Neuronal stem cell (in vitro differentiated cells): ENCODE results near the gene GRIA4.

Experiments used
- DNase-seq: peaks from one replicate; pipeline ENCODE4 v3.0.0-alpha.2; 2013; ENCODE audit warnings: low spot score
- H2AFZ ChIP-seq: one replicate; pipeline ENCODE4 v1.6.1; 2013; ENCODE audit warnings: mild to moderate bottlenecking, low read length, inconsistent platforms
- H2AK5ac ChIP-seq: 2 replicates; pipeline ENCODE4 v1.6.1; 2013; ENCODE audit warnings: low read depth, mild to moderate bottlenecking, inconsistent platforms, low read length, moderate library complexity, mixed read lengths
- H2BK120ac ChIP-seq: 2 replicates; pipeline ENCODE4 v1.6.1; 2013; ENCODE audit warnings: low read depth, mild to moderate bottlenecking, inconsistent platforms, low read length, moderate library complexity, mixed read lengths
- H2BK12ac ChIP-seq: one replicate; pipeline ENCODE4 v1.6.1; 2013; ENCODE audit warnings: low read length, inconsistent platforms
- H2BK15ac ChIP-seq: 2 replicates; pipeline ENCODE4 v1.6.1; 2013; ENCODE audit warnings: mild to moderate bottlenecking, low read length, inconsistent platforms, mixed read lengths
- H2BK5ac ChIP-seq: one replicate; pipeline ENCODE4 v1.6.1; 2013; ENCODE audit warnings: inconsistent platforms, mild to moderate bottlenecking, low read length, moderate library complexity
- H3K14ac ChIP-seq: one replicate; pipeline ENCODE4 v1.6.1; 2013; ENCODE audit warnings: low read length, inconsistent platforms
- H3K18ac ChIP-seq: 2 replicates; pipeline ENCODE4 v1.6.1; 2013; ENCODE audit warnings: low read length, inconsistent platforms
- H3K23ac ChIP-seq: 2 replicates; pipeline ENCODE4 v1.6.1; 2013; ENCODE audit warnings: low read depth, mild to moderate bottlenecking, mixed read lengths, low read length, inconsistent platforms; ENCODE audit not compliant: poor library complexity
- H3K27ac ChIP-seq: replicated peaks from 3 replicates; pipeline ENCODE4 v1.5.1; 2013; ENCODE audit warnings: low read length, inconsistent platforms
- H3K27me3 ChIP-seq, 3 experiments: 2 replicates each; pipeline ENCODE4 v1.6.1; 2013; ENCODE audit warnings: low read length in 3 of 3, mild to moderate bottlenecking in 2 of 3, inconsistent platforms in 1 of 3, low read depth in 1 of 3, mixed read lengths in 1 of 3, moderate library complexity in 1 of 3; ENCODE audit not compliant: control insufficient read depth in 3 of 3, insufficient read depth in 3 of 3
- H3K36me3 ChIP-seq, 2 donors: replicated peaks in 1 of 2; 2 replicates each; pipeline ENCODE4 v1.6.1; 2013; ENCODE audit warnings: low read length in 2 of 2; ENCODE audit not compliant: control insufficient read depth in 2 of 2, insufficient read depth in 2 of 2
- H3K4ac ChIP-seq: 2 replicates; pipeline ENCODE4 v1.6.1; 2013; ENCODE audit warnings: inconsistent platforms, mild to moderate bottlenecking, low read length, moderate library complexity
- H3K4me1 ChIP-seq, 2 donors: 1 replicate in 1 of 2; 2 replicates in 1 of 2; pipeline ENCODE4 v1.6.1; 2013; ENCODE audit warnings: low read length in 2 of 2, low read depth in 1 of 2; ENCODE audit not compliant: control insufficient read depth in 2 of 2, insufficient read depth in 1 of 2
- H3K4me2 ChIP-seq: one replicate; pipeline ENCODE4 v1.6.1; 2013; ENCODE audit warnings: mild to moderate bottlenecking, low read length, inconsistent platforms; ENCODE audit not compliant: insufficient read depth, poor library complexity, severe bottlenecking
- H3K4me3 ChIP-seq, 2 donors: 2 replicates each; pipeline ENCODE4 v1.5.1; 2013; ENCODE audit warnings: low read length in 2 of 2, mild to moderate bottlenecking in 2 of 2, inconsistent platforms in 1 of 2, moderate library complexity in 1 of 2
- H3K79me1 ChIP-seq: one replicate; pipeline ENCODE4 v1.6.1; 2013; ENCODE audit warnings: low read depth, mild to moderate bottlenecking, inconsistent platforms, low read length, moderate library complexity
- H3K9ac ChIP-seq: one replicate; pipeline ENCODE4 v1.6.1; 2013; ENCODE audit warnings: mild to moderate bottlenecking, low read depth, low read length, inconsistent platforms; ENCODE audit not compliant: poor library complexity
- H3K9me3 ChIP-seq, 2 donors: replicated peaks in 1 of 2; 2 replicates each; pipeline versions ENCODE3 to v1.6.1; 2013; ENCODE audit warnings: low read length in 2 of 2, mild to moderate bottlenecking in 2 of 2, inconsistent platforms in 1 of 2, low read depth in 1 of 2, mixed read lengths in 1 of 2, moderate library complexity in 1 of 2; ENCODE audit not compliant: control insufficient read depth in 2 of 2, insufficient read depth in 1 of 2
- H4K8ac ChIP-seq: one replicate; pipeline ENCODE4 v1.6.1; 2013; ENCODE audit warnings: low read depth, mild to moderate bottlenecking, inconsistent platforms, low read length, moderate library complexity
- H4K91ac ChIP-seq: one replicate; pipeline ENCODE4 v1.6.1; 2013; ENCODE audit warnings: low read length, low read depth, mild to moderate bottlenecking, inconsistent platforms; ENCODE audit not compliant: poor library complexity
- WGBS, 2 donors: extraction: QIAGEN DNeasy Blood & Tissue Kit; methylation state at CpG; one replicate each; pipeline ENCODE4 v1.1.7; 2013; ENCODE audit warnings: missing lambda C conversion rate in 2 of 2, mixed read lengths in 1 of 2; ENCODE audit not compliant: insufficient read length in 2 of 2, insufficient replicate concordance in 1 of 2; ENCODE audit errors: extremely low coverage in 2 of 2; 5-methylcytosine and 5-hydroxymethylcytosine counted together

The GRIA4 gene

DNA sequence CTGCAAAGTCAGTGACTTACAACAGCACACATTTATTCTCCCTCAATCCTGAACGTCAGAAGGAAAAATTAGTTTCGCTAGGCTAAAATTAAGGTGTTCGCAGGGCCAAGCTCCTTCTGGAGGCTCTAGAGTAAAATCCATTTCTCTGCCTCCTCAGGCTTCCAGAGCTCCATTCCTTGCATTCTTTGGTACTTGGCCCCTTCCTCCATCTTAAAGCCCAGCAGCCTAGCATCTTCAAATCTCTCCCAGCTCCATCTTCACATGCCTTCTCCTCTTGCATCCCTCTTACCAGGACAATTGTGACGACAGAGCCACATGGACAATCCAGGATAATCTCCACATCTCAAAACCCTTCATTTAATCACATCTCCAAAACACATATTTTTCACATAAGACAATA, 165.0 kb downstream of the GRIA4 start:
- no CpG with 5 or more reads among the region's 4 CpGs for WGBS, 2 donors
- H3K9ac ChIP-seq = no peak overlapping the region
- H3K27me3 ChIP-seq = no peaks in the 10 kb centered on the region

DNA sequence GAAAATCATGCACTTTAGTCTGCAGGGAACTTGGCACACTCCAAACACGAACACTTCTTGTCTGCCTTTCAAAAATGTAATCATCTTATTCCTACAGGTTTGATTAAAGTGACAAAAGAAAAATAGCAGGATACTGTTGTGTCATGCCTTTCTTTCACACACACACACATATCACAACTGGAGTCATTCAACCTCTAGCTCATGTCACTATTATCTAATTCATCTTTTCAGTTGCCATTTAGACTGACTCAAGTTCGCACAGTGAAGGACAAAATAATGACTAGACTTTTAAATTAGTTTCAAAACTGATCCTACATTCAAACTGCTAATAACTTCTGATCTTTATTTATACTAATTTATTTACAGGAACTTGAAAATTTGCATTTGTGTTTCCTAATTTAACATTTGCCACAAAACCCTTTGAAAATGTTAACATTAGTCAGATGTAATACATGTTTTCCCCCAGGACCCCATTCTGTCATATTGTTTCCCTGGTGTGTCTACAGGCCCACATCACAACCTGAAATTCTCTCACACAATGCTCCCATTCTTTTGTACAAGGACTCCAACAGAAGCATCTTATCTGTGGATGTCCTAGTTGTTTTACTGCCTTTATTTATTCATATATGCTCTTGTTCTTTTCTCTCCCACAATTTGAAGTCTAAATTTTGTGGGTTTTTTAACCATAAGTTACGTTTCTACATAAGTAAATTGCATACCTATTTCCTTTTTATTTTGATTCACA, 171.1 kb downstream of the GRIA4 start:
- no peak overlapping the region for H3K4me3 ChIP-seq
- H4K8ac ChIP-seq = no peak overlapping the region
- H3K27me3 ChIP-seq = no peaks in the 10 kb centered on the region
- H2BK15ac ChIP-seq = no peak overlapping the region
- no peak overlapping the region for H3K4me2 ChIP-seq
- no peaks in the 10 kb centered on the region for H3K9me3 ChIP-seq
- no peak overlapping the region for H2AK5ac ChIP-seq
- H3K27ac ChIP-seq = no peak overlapping the region
- no peak overlapping the region for H3K23ac ChIP-seq
- no CpG with 5 or more reads among the region's 3 CpGs for WGBS, 2 donors
- H3K36me3 ChIP-seq = no peaks in the 10 kb centered on the region
- H3K79me1 ChIP-seq = no peaks in the 10 kb centered on the region
- H3K14ac ChIP-seq = no peak overlapping the region
- no peak overlapping the region for H2BK12ac ChIP-seq
- H3K4me1 ChIP-seq = peaks cover 0 to 6% of the 10 kb centered on the region in 2 donors
- no peak overlapping the region for H3K4ac ChIP-seq
- no peak overlapping the region for H2BK5ac ChIP-seq
- H3K18ac ChIP-seq = no peak overlapping the region
- no peak overlapping the region for H3K9ac ChIP-seq
- no peak overlapping the region for H2AFZ ChIP-seq
- no peak overlapping the region for H2BK120ac ChIP-seq
- H4K91ac ChIP-seq = no peak overlapping the region
- DNase-seq = no peak

More for the DNA sequence above, 165.0 kb downstream of the GRIA4 start:
- Histone ChIP-seq H4K8ac (no peak overlapping the region), H2BK15ac (no peak overlapping the region), H3K18ac (no peak overlapping the region), H2BK120ac (no peak overlapping the region), H3K4ac (no peak overlapping the region), H2AFZ (no peak overlapping the region), H2BK5ac (no peak overlapping the region), H2BK12ac (no peak overlapping the region), H3K23ac (no peak overlapping the region), H3K14ac (no peak overlapping the region), H3K79me1 (no peaks in the 10 kb centered on the region), H3K9me3 (no peaks in the 10 kb centered on the region), H3K4me2 (no peak overlapping the region), H3K4me3 (no peak overlapping the region), H2AK5ac (no peak overlapping the region), H3K36me3 (no peaks in the 10 kb centered on the region), H3K27ac (no peak overlapping the region), H3K4me1 (no peaks in the 10 kb centered on the region), H4K91ac (no peak overlapping the region)
- no peak for DNase-seq

DNA sequence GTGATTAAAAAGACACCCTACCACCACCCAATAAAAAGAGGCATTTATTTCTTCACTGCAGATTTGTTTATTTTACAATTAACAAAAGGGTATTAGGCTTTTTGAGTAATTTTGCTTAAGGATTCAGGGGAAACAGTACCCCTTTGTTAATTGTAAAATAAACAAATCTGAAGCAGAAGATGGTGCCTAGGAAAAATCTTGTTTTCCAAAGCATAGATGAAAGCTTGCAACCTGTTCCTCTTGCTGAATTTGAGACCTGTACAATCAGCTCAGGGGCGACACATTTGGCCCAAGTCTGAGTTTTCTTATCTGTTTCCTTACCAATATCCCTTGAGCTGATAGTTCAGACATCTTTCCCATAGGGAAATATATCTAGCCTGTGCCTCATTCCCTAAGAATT, 171.9 kb downstream of the GRIA4 start:
- Histone ChIP-seq H3K18ac (no peak overlapping the region), H3K36me3 (no peaks in the 10 kb centered on the region), H3K4me2 (no peak overlapping the region), H2AK5ac (no peak overlapping the region), H2BK12ac (no peak overlapping the region), H3K4me3 (no peak overlapping the region), H3K27ac (no peak overlapping the region), H3K4me1 (peaks cover 0 to 6% of the 10 kb centered on the region in 2 donors), H2BK120ac (no peak overlapping the region), H3K9ac (no peak overlapping the region), H3K9me3 (no peaks in the 10 kb centered on the region), H3K23ac (no peak overlapping the region), H3K14ac (no peak overlapping the region), H2BK5ac (no peak overlapping the region), H3K79me1 (no peaks in the 10 kb centered on the region), H2AFZ (no peak overlapping the region), H3K4ac (no peak overlapping the region), H3K27me3 (no peaks in the 10 kb centered on the region), H4K8ac (no peak overlapping the region), H4K91ac (no peak overlapping the region), H2BK15ac (no peak overlapping the region)
- WGBS, 2 donors = no CpG with 5 or more reads among the region's 1 CpG
- DNase-seq = no peak

DNA sequence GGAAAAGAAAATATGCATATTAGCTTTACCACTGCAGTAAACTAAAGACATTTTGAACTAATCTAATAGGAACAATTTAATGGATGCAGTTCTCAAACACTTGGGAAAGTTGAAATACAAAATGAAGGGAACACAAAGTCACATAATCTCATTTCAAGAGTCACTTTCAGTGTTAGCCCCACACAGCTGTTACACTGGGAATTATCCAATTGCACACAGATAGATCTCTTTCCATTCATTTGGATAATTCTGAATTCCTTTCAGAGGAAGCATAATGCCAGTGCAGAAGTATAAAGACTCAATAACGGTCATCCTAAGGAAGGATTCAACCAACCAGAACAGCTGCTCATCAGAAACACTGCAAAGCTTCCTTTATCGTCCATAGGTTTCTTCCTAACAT, 173.3 kb downstream of the GRIA4 start:
- WGBS, 2 donors = no CpG with 5 or more reads among the region's 2 CpGs
- Histone ChIP-seq H3K23ac (no peak overlapping the region), H3K4me1 (peaks cover 0 to 6% of the 10 kb centered on the region in 2 donors), H4K91ac (no peak overlapping the region), H3K4me2 (no peak overlapping the region), H3K9me3 (no peaks in the 10 kb centered on the region), H3K79me1 (no peaks in the 10 kb centered on the region), H2BK12ac (no peak overlapping the region), H3K18ac (no peak overlapping the region), H3K14ac (no peak overlapping the region), H3K27ac (no peak overlapping the region), H4K8ac (no peak overlapping the region), H3K9ac (no peak overlapping the region), H2AK5ac (no peak overlapping the region), H2BK15ac (no peak overlapping the region), H3K4me3 (no peak overlapping the region), H3K27me3 (no peaks in the 10 kb centered on the region), H2BK120ac (no peak overlapping the region), H3K4ac (no peak overlapping the region), H2AFZ (peak overlapping the region; percentile 27), H2BK5ac (no peak overlapping the region), H3K36me3 (no peaks in the 10 kb centered on the region)
- no peak for DNase-seq
